Stomach (tissue), 9 donors: ENCODE data around the gene ERO1A. TPM values are rescaled to one million over a fixed set of nuclear protein-coding genes. Genes with fewer than 3 reads are reported as not detected.
A peak's percentile ranks its signal among the peaks of the same experiment; 100 is the strongest.

ENCODE experiments used
- DNase-seq, 2 donors: peaks; one replicate each; pipeline versions ENCODE4 v3.0.0 to v3.0.0-alpha.2; 2013 to 2019
- H3K27ac ChIP-seq, 5 donors: fragments of 200-600 bp in 4 of 5; sonication (generic) in 4 of 5; one replicate each; pipeline ENCODE4 v1.5.1; 2013 to 2019; ENCODE audit warnings: mild to moderate bottlenecking in 1 of 5, moderate library complexity in 1 of 5
- H3K27me3 ChIP-seq, 3 donors: fragments of 200-600 bp; sonication (generic); one replicate each; pipeline ENCODE4 v1.5.1; 2017 to 2019; ENCODE audit warnings: mixed run types in 1 of 3
- H3K36me3 ChIP-seq, 4 donors: fragments of 200-600 bp; sonication (generic); 1 replicate in 3 of 4; 2 replicates in 1 of 4; pipeline ENCODE4 v1.5.1; 2016 to 2019
- H3K4me1 ChIP-seq, 4 donors: fragments of 200-600 bp; sonication (generic); one replicate each; pipeline ENCODE4 v1.5.1; 2016 to 2019
- H3K4me3 ChIP-seq, 4 donors: fragments of 200-600 bp; sonication (generic) in 3 of 4; one replicate each; pipeline ENCODE4 v1.5.1; 2016 to 2019; ENCODE audit warnings: mild to moderate bottlenecking in 1 of 4
- H3K9me3 ChIP-seq, 4 donors: fragments of 200-600 bp; sonication (generic); one replicate each; pipeline ENCODE4 v1.5.1; 2016 to 2019
- CTCF ChIP-seq, 7 experiments: fragments of 450-650 bp in 4 of 7; fragments of 200-600 bp in 3 of 7; sonication (generic) in 3 of 7; IDR thresholded peaks; one replicate each; pipeline ENCODE4 v1.5.1; 2016 to 2019; ENCODE audit warnings: antibody characterized with exemption in 7 of 7, control low read depth in 2 of 7, mild to moderate bottlenecking in 1 of 7
- EP300 ChIP-seq: sonication (generic); formaldehyde crosslinking; IDR thresholded peaks from one replicate; pipeline ENCODE4 v1.6.1; 2017; ENCODE audit warnings: antibody characterized with exemption
- POLR2A ChIP-seq, 4 donors: fragments of 450-650 bp; IDR thresholded peaks; one replicate each; pipeline ENCODE4 v1.6.1; 2016; ENCODE audit warnings: antibody characterized with exemption in 4 of 4, control low read depth in 2 of 4, mild to moderate bottlenecking in 1 of 4, moderate library complexity in 1 of 4
- POLR2AphosphoS5 ChIP-seq, 3 donors: sonication (generic); formaldehyde crosslinking; IDR thresholded peaks; one replicate each; pipeline ENCODE4 v1.6.1; 2016; ENCODE audit warnings: antibody characterized with exemption in 3 of 3
- WGBS, 5 donors: extraction: QIAGEN DNeasy Blood & Tissue Kit in 3 of 5; methylation state at CpG; one replicate each; pipeline versions ENCODE4 v1.1.5 to v1.1.7; 2013 to 2018; 5-methylcytosine and 5-hydroxymethylcytosine counted together
- intact Hi-C: fragments of 100-400 bp; cut with DNase I; formaldehyde crosslinking; loops from one replicate; pipeline ENCODE4 v1.15.1; 2023; ENCODE audit warnings: low total_unique reads
- polyA plus RNA-seq, 3 donors: library from polyadenylated mRNA; stranded (reverse); fragments of 200-250 nt; gene quantifications; one replicate each; pipeline ENCODE4 v1.2.3, GENCODE V29; 2013
- total RNA-seq, 5 donors: library from RNA; depleted of rRNA; stranded (reverse); fragments of >200 nt; gene quantifications; one replicate each; pipeline versions ENCODE4 v1.1.0 to v1.2.3, GENCODE V29; 2014 to 2016
- donor health status: healthy with polysubstance abuse.
- donor health status: Bipolar disorder and iron deficiency.
- donor health status: healthy.

ERO1A gene
- total and polyA plus RNA-seq, 8 donors: 6.9 to 105 (median 54.9) TPM

GRCh38 chr14:52735921-52736489 lies 40.6 kb upstream of the ERO1A start:
- Histone ChIP-seq H3K9me3 (no peaks in the 10 kb centered on the region), H3K27me3 (no peaks in the 10 kb centered on the region), H3K27ac (peak overlapping the region in 2 of 5 donors; percentile 46 to 52), H3K36me3 (peaks cover 0 to 22% (median 14%) of the 10 kb centered on the region in 4 donors), H3K4me3 (no peak overlapping the region), H3K4me1 (peaks cover 6 to 50% (median 31%) of the 10 kb centered on the region in 4 donors)
- DNase-seq: peak in 1 of 2 donors; percentile 45
- TF ChIP-seq EP300: no peak
- intact Hi-C loops: no loop called here
- WGBS, 5 donors: 8 to 48% (median 42%) methylated on average over 1 of the region's 1 CpG

GRCh38 chr14:52733824-52734223 lies 38.5 kb upstream of the ERO1A start:
- Histone ChIP-seq H3K27me3 (no peaks in the 10 kb centered on the region), H3K4me1 (peaks cover 7 to 59% (median 34%) of the 10 kb centered on the region in 4 donors), H3K36me3 (peaks cover 0 to 18% (median 10%) of the 10 kb centered on the region in 4 donors), H3K9me3 (no peaks in the 10 kb centered on the region), H3K4me3 (no peak overlapping the region), H3K27ac (no peak overlapping the region)
- TF ChIP-seq CTCF (IDR thresholded peaks at IDR 0.05): no peak
- no peak for TF ChIP-seq POLR2A (IDR thresholded peaks at IDR 0.05)
- no peak for TF ChIP-seq POLR2AphosphoS5 (IDR thresholded peaks at IDR 0.05)
- TF ChIP-seq EP300: no peak
- intact Hi-C loops: no loop called here
- WGBS, 5 donors: 95 to 97% (median 96%) methylated on average over 9 of the region's 9 CpGs
- no peak for DNase-seq

- Histone ChIP-seq H3K4me3 (peak overlapping the region; percentile 83 to 99 (median 93)), H3K4me1 (peaks cover 7 to 42% (median 25%) of the 10 kb centered on the region in 4 donors), H3K9me3 (no peaks in the 10 kb centered on the region), H3K27ac (peak overlapping the region; percentile 90 to 97 (median 93)), H3K27me3 (no peaks in the 10 kb centered on the region), H3K36me3 (peaks cover 20 to 49% (median 38%) of the 10 kb centered on the region in 4 donors)
- no peak for DNase-seq
- no peak for TF ChIP-seq EP300
- no peak for TF ChIP-seq POLR2A (IDR thresholded peaks at IDR 0.05)
- TF ChIP-seq CTCF (IDR thresholded peaks at IDR 0.05): no peak
- TF ChIP-seq POLR2AphosphoS5 (IDR thresholded peaks at IDR 0.05): no peak
- intact Hi-C loops: no loop called here
- 0 to 2% (median 1%) methylated on average over 11 of the region's 11 CpGs for WGBS, 5 donors
These were observed 35.4 kb upstream of the ERO1A start for GRCh38 chr14:52730709-52731111.

GRCh38 chr14:52729925-52730708 lies 34.8 kb upstream of the ERO1A start, which contains the start of gene STYX:
STYX (plus strand) TSS chr14:52730166; CDS start chr14:52730475, 309 bp downstream.
- Histone ChIP-seq H3K9me3 (no peaks in the 10 kb centered on the region), H3K4me1 (peaks cover 7 to 37% (median 22%) of the 10 kb centered on the region in 4 donors), H3K4me3 (peak within 1 kb of the TSS; percentile 83 to 99 (median 93)), H3K36me3 (peaks cover 26 to 55% (median 44%) of the 10 kb centered on the region in 4 donors), H3K27me3 (no peaks in the 10 kb centered on the region), H3K27ac (peak within 1 kb of the TSS; percentile 90 to 97 (median 93))
- DNase-seq: peak; percentile 99 to 100
- intact Hi-C loops: no loop called here
- 0 to 1% (median 0%) methylated on average over 40 to 72 of the region's 72 CpGs for WGBS, 5 donors
- TF ChIP-seq POLR2A (IDR thresholded peaks at IDR 0.05) (peak in 2 of 4 donors; percentile 57 to 74), EP300 (no peak), CTCF (IDR thresholded peaks at IDR 0.05) (peak in 5 of 7 experiments; percentile 14 to 69 (median 44)), POLR2AphosphoS5 (IDR thresholded peaks at IDR 0.05) (peak; percentile 3 to 92 (median 78))
